ENCODE measurements around the gene SMARCD3.

The SMARCD3 gene

DNA sequence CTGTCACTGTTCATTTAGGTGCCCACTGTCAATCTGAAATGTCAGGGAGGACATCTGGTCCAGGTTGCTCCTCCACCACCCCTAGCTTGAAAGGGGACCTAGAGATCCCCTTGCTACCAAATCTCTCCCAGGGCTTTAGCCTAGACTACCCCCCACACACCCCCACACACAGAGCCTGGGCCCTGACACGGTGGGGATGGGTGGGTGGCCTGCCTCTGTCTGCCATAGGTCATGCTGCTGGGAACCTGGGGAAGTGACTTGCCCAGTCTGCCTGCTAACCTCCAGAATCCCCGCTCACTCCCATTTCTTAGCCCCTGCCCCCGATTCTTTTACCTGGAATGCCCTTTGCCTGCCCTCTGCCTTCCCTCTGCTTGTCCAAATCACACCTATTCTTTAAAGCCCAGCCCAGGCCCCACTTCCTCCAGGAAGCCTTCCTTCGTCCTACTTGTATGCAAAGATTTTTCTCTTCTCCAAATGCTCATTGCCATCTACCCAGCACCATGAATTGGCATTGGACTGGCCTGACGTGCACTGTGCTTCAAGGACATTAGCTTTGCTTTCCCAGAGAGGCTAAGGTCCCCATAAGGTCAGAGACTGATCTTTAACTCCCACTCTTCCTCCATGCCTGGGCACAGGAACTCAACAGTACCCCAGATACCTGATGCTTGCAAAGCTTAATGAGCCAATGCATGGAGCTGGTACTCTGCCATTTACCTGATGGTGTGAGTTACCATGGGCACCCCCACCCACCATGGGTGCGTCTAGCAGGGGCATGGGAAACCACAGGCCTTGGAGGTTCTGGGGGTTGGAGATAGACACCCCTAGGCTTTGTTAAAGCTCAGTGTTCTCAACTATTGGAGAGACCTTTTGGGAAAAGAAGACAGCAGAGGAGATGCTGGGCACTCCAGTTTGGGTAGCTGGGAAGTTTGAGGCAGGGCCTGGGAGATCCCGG is 2.0 kb upstream of the SMARCD3 start:
- no peak overlapping the region for H3K27ac ChIP-seq
- TF ChIP-seq Cebpa-rat (IDR thresholded peaks at IDR 0.05) = no peak
- H3K36me3 ChIP-seq = no peaks in the 10 kb centered on the region
- peaks cover 91% of the 10 kb centered on the region for H4K20me1 ChIP-seq
- peaks cover 100% of the 10 kb centered on the region for H3K27me3 ChIP-seq
- H3K4me2 ChIP-seq = no peak overlapping the region
- H3K4me3 ChIP-seq = no peak overlapping the region
- H3K9me3 ChIP-seq = no peaks in the 10 kb centered on the region
- no peak overlapping the region for H3K9ac ChIP-seq
- H3K4me1 ChIP-seq = peaks cover 45% of the 10 kb centered on the region

DNA sequence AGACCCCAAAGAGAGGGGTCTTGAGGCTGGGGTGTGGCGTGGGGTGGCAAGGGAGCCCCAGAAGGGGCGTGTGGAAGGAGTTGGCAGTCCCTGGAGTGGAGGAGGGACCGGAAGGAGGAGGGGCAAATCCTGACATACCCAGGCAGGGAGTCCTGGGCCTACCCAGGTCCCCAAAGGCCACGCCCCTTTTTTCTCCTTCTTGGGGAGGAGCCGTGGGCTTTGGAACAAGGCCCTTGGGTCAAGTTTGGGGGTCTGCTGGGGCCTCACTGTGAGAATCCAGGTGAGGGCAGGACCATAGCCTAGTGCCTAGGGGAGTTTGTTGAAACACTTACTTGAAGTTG is 1.2 kb upstream of the SMARCD3 start:
- H3K36me3 ChIP-seq = no peaks in the 10 kb centered on the region
- TF ChIP-seq Cebpa-rat (IDR thresholded peaks at IDR 0.05) = no peak
- H3K27me3 ChIP-seq = peaks cover 100% of the 10 kb centered on the region
- H3K4me2 ChIP-seq = peak overlapping the region; percentile 94
- H4K20me1 ChIP-seq = peaks cover 91% of the 10 kb centered on the region
- no peak overlapping the region for H3K27ac ChIP-seq
- peaks cover 52% of the 10 kb centered on the region for H3K4me1 ChIP-seq
- no peak overlapping the region for H3K9ac ChIP-seq
- H3K9me3 ChIP-seq = no peaks in the 10 kb centered on the region
- no peak overlapping the region for H3K4me3 ChIP-seq

DNA sequence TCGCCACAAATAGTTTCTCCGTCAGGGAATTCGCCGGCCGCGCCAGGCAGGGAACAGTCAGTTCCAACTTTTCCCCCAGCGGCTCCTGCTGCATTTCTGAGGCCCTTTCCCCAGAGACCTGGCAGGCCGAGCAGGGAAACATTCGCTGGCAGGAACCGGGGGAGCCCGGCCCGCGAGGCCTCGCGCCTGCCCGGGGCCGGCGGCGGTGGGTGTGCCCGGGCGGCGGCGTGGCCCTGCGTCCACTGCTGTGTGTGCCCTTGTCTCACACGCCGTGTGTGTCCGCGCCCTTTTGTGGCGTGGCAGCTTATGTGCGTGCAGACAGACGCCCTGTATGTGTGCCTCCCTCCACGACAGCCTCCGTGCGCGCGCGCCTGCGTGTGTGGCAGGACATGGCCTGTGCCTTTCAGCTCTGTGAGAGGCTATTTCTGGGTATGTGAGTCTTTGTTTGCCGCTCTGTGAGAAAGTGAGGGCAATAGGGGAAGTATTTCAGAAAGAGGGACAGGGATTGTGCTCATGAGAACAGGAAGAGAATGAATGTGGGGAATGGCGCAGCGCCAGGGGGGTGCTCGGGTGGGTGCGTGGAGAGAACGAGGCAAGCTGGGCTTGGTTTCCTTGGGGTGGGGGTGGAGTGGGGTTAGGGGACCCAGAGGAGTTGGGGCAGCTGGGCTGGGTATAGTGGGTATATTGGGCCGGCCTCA is 689 bp upstream of the SMARCD3 start:
- no peak for TF ChIP-seq Cebpa-rat (IDR thresholded peaks at IDR 0.05)
- Histone ChIP-seq H3K9ac (peak overlapping the region; percentile 59; the same call in 1 of the 2 replicates), H3K4me3 (peak overlapping the region; percentile 66), H3K9me3 (no peaks in the 10 kb centered on the region), H3K4me1 (peaks cover 57% of the 10 kb centered on the region), H3K27ac (no peak overlapping the region), H3K27me3 (peaks cover 100% of the 10 kb centered on the region), H3K36me3 (no peaks in the 10 kb centered on the region), H3K4me2 (peak overlapping the region; percentile 94), H4K20me1 (peaks cover 90% of the 10 kb centered on the region)

DNA sequence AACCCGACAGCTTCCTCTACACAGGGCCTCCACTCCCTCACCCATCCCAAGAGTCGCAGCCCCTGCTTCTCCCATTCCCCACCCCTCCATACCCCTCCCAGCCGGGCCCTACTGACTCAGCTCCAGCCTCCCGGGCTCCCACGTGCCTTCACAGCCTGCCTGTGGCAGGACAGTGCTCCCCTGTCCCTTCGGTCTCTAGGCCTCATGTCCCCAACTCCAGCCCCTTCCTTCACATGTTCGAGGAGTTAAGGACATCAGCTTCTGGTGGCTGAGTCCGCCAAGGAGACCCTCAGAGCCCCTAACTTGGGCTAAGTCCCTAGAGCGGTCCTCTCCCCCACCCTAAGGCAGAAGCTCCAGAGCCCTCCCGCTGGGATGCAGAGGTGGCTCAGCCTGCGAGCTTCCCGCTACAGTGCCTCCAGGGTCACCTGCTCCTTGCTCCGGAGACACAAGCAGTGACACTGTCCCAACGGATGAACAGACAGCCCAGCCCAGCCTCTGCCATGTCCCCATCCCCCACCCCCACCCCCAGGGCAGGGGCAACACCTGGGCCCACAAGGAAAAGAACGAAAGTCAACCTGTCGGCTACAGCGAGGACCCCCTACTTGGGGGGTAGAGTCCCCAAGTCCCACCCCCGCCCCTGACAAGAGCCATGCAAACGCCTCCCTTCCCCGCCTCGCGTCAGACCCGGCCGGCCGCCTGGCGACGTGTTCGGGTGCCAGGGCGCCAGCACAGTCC is 716 bp downstream of the SMARCD3 start:
- Histone ChIP-seq H3K27ac (no peak overlapping the region), H3K9me3 (no peaks in the 10 kb centered on the region), H3K9ac (peak overlapping the region; percentile 59), H4K20me1 (peaks cover 86% of the 10 kb centered on the region), H3K4me3 (peak overlapping the region; percentile 66), H3K36me3 (no peaks in the 10 kb centered on the region), H3K27me3 (peaks cover 92% of the 10 kb centered on the region), H3K4me2 (peak overlapping the region; percentile 94), H3K4me1 (peaks cover 70% of the 10 kb centered on the region)
- no peak for TF ChIP-seq Cebpa-rat (IDR thresholded peaks at IDR 0.05)

DNA sequence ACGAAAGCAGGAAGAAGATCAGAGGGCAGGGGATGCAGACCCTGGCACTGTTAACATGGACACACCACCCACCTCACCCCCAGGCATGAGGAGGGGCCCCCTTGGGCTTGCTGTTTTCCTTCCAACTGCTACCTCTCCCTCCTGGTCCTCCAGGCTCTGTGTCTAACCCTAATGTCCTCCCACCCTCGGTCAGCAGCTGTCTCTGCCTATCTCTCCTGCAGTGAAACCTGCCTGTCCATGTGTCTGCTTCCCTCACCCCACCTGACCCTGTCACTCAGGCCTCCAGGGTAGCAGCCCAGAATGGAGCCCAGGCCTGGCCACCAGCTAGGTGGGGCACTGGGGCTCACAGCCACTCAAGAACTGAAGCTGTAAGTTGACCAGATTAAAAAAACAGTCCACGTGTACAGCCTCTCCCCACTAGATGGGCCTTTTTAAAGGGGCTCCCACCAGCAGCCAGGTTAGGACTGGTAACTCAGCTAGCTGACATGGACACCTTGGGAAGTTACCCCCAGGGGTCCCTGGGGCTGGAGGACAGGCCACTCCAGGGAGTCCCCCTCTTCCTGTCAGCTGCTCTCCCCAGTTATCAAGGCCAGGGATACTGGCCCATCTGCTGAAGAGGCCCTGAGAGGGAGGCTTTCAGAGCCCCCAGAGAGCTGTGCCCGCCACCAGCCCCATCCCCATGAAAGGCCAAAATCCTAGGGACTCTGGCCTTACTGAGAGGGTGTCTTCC is 1.5 kb downstream of the SMARCD3 start:
- Histone ChIP-seq H3K4me2 (peak overlapping the region; percentile 94), H4K20me1 (peaks cover 78% of the 10 kb centered on the region), H3K9me3 (no peaks in the 10 kb centered on the region), H3K36me3 (no peaks in the 10 kb centered on the region), H3K9ac (no peak overlapping the region), H3K27me3 (peaks cover 84% of the 10 kb centered on the region), H3K27ac (no peak overlapping the region), H3K4me1 (peaks cover 72% of the 10 kb centered on the region), H3K4me3 (no peak overlapping the region)
- no peak for TF ChIP-seq Cebpa-rat (IDR thresholded peaks at IDR 0.05)

DNA sequence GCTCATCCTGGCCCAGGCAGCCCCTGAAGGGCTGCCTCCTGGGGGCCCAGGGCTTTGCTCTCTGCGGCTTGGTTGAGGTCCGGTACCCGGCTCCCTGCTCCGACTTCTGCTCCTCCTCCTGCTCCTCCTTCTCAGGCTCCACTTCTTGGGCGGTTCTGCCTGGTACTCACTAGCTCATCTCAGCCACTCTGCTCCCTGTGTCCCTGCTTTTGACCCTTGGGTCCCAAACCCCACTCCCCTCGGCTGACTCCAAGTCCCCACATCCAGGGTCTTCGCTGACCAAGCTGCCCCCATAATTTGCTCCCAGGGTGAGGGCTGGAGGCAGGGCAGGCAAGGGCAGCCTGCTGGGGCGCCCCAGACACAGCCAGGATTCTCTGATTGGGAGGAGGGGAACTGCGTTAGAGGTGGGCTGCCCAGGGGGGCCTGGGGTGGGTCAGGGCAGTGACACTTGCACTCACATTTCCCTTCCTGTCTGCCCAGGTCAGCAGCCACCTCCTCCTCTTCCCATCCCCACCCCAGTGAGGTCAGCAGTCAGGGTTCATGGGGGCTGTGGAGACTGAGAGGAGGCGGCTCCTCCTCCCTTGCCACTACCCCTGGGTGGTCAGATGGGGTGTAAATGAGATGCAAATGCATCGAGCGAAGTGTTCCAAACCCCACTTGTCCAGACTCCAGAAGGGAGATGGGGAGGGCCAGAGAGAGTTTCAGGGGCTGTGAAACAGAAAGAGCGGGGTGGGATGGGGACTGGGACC is 2.2 kb downstream of the SMARCD3 start:
- Histone ChIP-seq H3K36me3 (no peaks in the 10 kb centered on the region; the same call in 1 of the 2 replicates), H3K4me2 (peak overlapping the region; percentile 87), H3K9me3 (no peaks in the 10 kb centered on the region), H3K4me3 (no peak overlapping the region), H3K27me3 (peaks cover 77% of the 10 kb centered on the region), H3K9ac (no peak overlapping the region), H3K4me1 (peaks cover 66% of the 10 kb centered on the region), H4K20me1 (peaks cover 71% of the 10 kb centered on the region), H3K27ac (no peak overlapping the region)
- no peak for TF ChIP-seq Cebpa-rat (IDR thresholded peaks at IDR 0.05)

DNA sequence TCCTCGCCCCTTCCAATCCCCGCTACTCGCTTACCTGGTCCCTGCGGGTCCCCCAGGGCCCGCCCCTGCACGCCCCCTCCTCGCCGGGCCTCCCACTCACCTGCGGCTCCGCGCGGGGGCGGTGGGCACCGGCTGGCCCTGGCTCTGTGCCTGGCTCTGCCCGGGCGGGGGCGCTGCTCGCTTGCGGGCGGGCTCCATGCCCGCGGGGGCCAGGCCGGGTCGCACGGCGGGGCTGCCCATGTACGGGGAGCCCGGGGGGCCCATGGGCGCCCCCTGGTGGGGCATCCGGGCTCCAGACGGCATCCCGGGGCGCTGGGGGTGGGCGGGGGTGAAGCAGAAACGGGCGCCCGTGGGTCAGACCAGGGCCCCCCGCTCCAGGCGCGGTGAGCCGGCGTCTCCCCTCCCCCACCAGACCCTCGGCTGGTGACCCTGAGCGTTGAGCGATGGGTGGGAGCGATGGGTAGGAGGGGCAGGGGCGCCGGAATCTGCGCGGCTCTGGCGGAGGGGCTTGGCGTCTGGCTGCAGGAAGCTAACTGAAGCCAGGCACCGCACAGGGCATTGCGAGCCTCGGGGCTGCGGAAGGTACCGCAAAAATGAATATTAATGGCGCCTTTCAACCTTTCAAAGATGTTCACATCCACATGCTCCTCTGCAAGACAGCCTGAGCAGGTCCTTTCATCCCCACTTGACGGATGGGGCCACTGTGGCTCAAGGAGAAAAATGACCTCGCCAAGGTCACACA is 3.0 kb downstream of the SMARCD3 start:
- H3K9ac ChIP-seq = peak overlapping the region; percentile 13; the same call in 1 of the 2 replicates
- H3K9me3 ChIP-seq = no peaks in the 10 kb centered on the region
- H3K27me3 ChIP-seq = peaks cover 69% of the 10 kb centered on the region
- TF ChIP-seq Cebpa-rat (IDR thresholded peaks at IDR 0.05) = no peak
- H3K36me3 ChIP-seq = no peaks in the 10 kb centered on the region; the same call in 1 of the 2 replicates
- peak overlapping the region; percentile 65 for H3K4me3 ChIP-seq
- peak overlapping the region; percentile 87 for H3K4me2 ChIP-seq
- H3K4me1 ChIP-seq = peaks cover 63% of the 10 kb centered on the region
- no peak overlapping the region for H3K27ac ChIP-seq
- H4K20me1 ChIP-seq = peaks cover 63% of the 10 kb centered on the region

DNA sequence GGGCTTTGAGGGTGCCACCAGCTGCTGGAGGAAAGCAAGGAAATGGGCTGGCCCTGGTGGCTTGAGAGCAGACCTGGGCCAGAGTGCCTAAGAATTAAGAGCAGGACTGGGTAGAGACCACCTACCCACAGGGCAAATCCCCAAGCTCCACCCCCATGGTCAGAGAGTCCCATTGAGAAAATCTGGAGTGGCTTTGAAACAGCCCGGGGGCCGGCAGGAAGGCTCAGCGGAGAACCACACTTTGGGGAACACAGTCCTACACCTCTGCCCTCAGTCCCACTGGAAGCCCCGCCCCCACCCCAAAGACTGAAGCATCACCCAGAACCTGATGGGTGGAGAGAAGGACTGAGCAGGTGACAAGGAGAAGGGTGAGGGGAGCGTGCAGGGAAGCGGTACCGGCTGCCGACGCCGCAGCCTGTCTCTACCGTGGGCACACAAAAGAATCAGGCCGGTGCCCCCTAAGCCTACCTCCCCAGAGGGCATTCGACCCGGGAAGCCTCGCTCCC is 3.6 kb downstream of the SMARCD3 start:
- H3K9ac ChIP-seq = peak overlapping the region; percentile 13; the same call in 1 of the 2 replicates
- peaks cover 63% of the 10 kb centered on the region for H3K27me3 ChIP-seq
- H3K36me3 ChIP-seq = peaks cover 6% of the 10 kb centered on the region; the same call in 1 of the 2 replicates
- peaks cover 62% of the 10 kb centered on the region for H3K4me1 ChIP-seq
- peak overlapping the region; percentile 65 for H3K4me3 ChIP-seq
- H4K20me1 ChIP-seq = peaks cover 57% of the 10 kb centered on the region
- H3K9me3 ChIP-seq = no peaks in the 10 kb centered on the region
- no peak for TF ChIP-seq Cebpa-rat (IDR thresholded peaks at IDR 0.05)
- no peak overlapping the region for H3K27ac ChIP-seq
- H3K4me2 ChIP-seq = peak overlapping the region; percentile 87

Measured in BLaER1 (cell line).